SK-N-SH treated with all-trans-retinoic acid at 6 μM for 48 hours (cell line): ENCODE measurements around the gene CNPY4.

ENCODE experiments used
- ESRRG ChIP-seq: fragments of 250-450 bp; sonication (Bioruptor Pico); IDR thresholded peaks from 2 replicates; pipeline ENCODE4 v1.6.1; 2021; ENCODE audit warnings: mild to moderate bottlenecking
- ZC3H10 ChIP-seq: fragments of 250-450 bp; sonication (Bioruptor Pico); IDR thresholded peaks from 2 replicates; pipeline ENCODE4 v1.5.1; 2021; ENCODE audit warnings: mild to moderate bottlenecking, moderate library complexity
- ZFP30 ChIP-seq: fragments of 450-650 bp; formaldehyde crosslinking; IDR thresholded peaks from 2 replicates; pipeline ENCODE4 v1.5.0; 2022; ENCODE audit warnings: mild to moderate bottlenecking, moderate library complexity
- ZNF70 ChIP-seq: fragments of 450-650 bp; formaldehyde crosslinking; IDR thresholded peaks from 2 replicates; pipeline ENCODE4 v1.5.0; 2020; ENCODE audit warnings: mild to moderate bottlenecking, moderate library complexity
- ZNF8 ChIP-seq: fragments of 450-650 bp; formaldehyde crosslinking; IDR thresholded peaks from 2 replicates; pipeline ENCODE4 v1.5.0; 2020; ENCODE audit warnings: mild to moderate bottlenecking, moderate library complexity
- TF ChIP-seq, protein P1 (sequence below): fragments of 250-450 bp; sonication (Bioruptor Pico); IDR thresholded peaks from 2 replicates; pipeline ENCODE4 v1.8.0; 2020; ENCODE audit warnings: mild to moderate bottlenecking, moderate library complexity, borderline replicate concordance

DNA sequence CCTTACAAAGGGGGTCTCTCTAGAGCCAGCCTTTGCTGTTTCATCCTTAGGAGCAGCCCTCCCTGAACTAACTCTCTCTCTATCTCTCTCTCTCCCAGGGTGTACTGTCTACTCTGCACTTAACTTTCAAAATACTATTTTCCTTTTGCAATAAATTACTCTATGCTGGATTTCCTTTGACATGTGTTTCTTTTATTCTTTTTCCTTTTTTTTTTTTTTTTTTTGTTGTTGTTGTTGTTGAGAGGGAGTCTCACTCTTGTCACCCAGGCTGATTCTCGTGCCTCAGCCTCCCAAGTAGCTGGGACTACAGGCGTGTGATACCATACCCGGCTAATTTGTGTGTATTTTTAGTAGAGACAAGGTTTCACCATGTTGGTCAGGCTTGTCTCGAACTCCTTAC lies 36.5 kb upstream of the CNPY4 start:
- no peak for TF ChIP-seq ESRRG (CRISPR knock-in tag)
- TF ChIP-seq, protein P1, sequence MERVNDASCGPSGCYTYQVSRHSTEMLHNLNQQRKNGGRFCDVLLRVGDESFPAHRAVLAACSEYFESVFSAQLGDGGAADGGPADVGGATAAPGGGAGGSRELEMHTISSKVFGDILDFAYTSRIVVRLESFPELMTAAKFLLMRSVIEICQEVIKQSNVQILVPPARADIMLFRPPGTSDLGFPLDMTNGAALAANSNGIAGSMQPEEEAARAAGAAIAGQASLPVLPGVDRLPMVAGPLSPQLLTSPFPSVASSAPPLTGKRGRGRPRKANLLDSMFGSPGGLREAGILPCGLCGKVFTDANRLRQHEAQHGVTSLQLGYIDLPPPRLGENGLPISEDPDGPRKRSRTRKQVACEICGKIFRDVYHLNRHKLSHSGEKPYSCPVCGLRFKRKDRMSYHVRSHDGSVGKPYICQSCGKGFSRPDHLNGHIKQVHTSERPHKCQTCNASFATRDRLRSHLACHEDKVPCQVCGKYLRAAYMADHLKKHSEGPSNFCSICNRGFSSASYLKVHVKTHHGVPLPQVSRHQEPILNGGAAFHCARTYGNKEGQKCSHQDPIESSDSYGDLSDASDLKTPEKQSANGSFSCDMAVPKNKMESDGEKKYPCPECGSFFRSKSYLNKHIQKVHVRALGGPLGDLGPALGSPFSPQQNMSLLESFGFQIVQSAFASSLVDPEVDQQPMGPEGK (CRISPR knock-in tag) = no peak
- no peak for TF ChIP-seq ZC3H10 (CRISPR knock-in tag)
- TF ChIP-seq ZFP30 = no peak
- no peak for TF ChIP-seq ZNF8 (CRISPR knock-in tag)
- no peak for TF ChIP-seq ZNF70 (CRISPR knock-in tag)
